Ovary (tissue), 9 donors: Measurements from ENCODE around the gene GTPBP1. TPM values are rescaled to one million over a fixed set of nuclear protein-coding genes. Genes with fewer than 3 reads are reported as not detected.

ENCODE experiments used
- DNase-seq, 5 donors: peaks; one replicate each; pipeline ENCODE4 v3.0.0-alpha.2; 2019 to 2020
- H3K27ac ChIP-seq, 2 donors: fragments of 200-600 bp; one replicate each; pipeline versions ENCODE4 v1.5.1 to v1.8.0; 2019 to 2022
- H3K27me3 ChIP-seq: fragments of 200-600 bp; one replicate; pipeline ENCODE4 v1.8.0; 2022
- H3K36me3 ChIP-seq: fragments of 200-600 bp; sonication (generic); one replicate; pipeline ENCODE4 v1.5.1; 2019
- H3K4me1 ChIP-seq: one replicate; pipeline ENCODE4 v1.8.1; 2013; ENCODE audit warnings: mild to moderate bottlenecking, moderate library complexity; ENCODE audit not compliant: insufficient read depth
- H3K4me3 ChIP-seq: fragments of 200-600 bp; sonication (generic); one replicate; pipeline ENCODE4 v1.5.1; 2017
- H3K9me3 ChIP-seq, 2 donors: fragments of 200-600 bp in 1 of 2; sonication (generic) in 1 of 2; one replicate each; pipeline versions ENCODE4 v1.5.1 to v1.8.1; 2013 to 2019; ENCODE audit warnings: mild to moderate bottlenecking in 1 of 2, moderate library complexity in 1 of 2
- CTCF ChIP-seq, 3 donors: fragments of 450-650 bp in 2 of 3; fragments of 200-600 bp in 1 of 3; IDR thresholded peaks; one replicate each; pipeline versions ENCODE4 v1.5.1 to v1.8.0; 2016 to 2022; ENCODE audit warnings: antibody characterized with exemption in 3 of 3, mild to moderate bottlenecking in 1 of 3
- EP300 ChIP-seq: sonication (generic); formaldehyde crosslinking; IDR thresholded peaks from one replicate; pipeline ENCODE4 v1.6.1; 2017; ENCODE audit warnings: antibody characterized with exemption
- POLR2A ChIP-seq: fragments of 450-650 bp; IDR thresholded peaks from one replicate; pipeline ENCODE4 v1.6.1; 2017; ENCODE audit warnings: antibody characterized with exemption, mild to moderate bottlenecking, moderate library complexity
- WGBS, 3 donors: extraction: QIAGEN DNeasy Blood & Tissue Kit in 1 of 3; methylation state at CpG; one replicate each; pipeline versions ENCODE4 v1.1.5 to v1.1.7; 2013 to 2017; 5-methylcytosine and 5-hydroxymethylcytosine counted together
- intact Hi-C, 4 donors: fragments of 100-400 bp; cut with DNase I; formaldehyde crosslinking; loops; one replicate each; pipeline versions ENCODE4 v1.11.0 to v1.15.1; 2022 to 2023
- polyA plus RNA-seq, 2 donors: library from polyadenylated mRNA; stranded (reverse); fragments of 200-250 nt in 1 of 2; fragments of 350-450 nt in 1 of 2; fragmentation: Illumina TruSeq in 1 of 2; extraction: RNeasy Lipid Tissue Mini Kit (QIAGEN cat#74804) in 1 of 2; gene quantifications; one replicate each; pipeline ENCODE4 v1.2.3, GENCODE V29; 2013 to 2014
- total RNA-seq, 7 donors: library from RNA; depleted of rRNA in 2 of 7; stranded (reverse); fragments of >200 nt in 2 of 7; fragmentation: NEBNext Ultra II Directional in 3 of 7; extraction: Animal tissue kit (Norgen Biotek cat#: 25700) in 3 of 7; gene quantifications; one replicate each; pipeline versions ENCODE4 v1.1.0 to v1.2.4, GENCODE V29; 2016 to 2023
- donor health status: DM: no; HTN: no; CAD: no; lungs with moderate emphysema.
- donor health status: DM: no; HTN: no; CAD: no.
- donor health status: Bipolar disorder and iron deficiency.
- donor health status: DM: yes; HTN: yes; CAD: no.
- donor health status: DM: no; HTN: no; CAD: no.
- donor health status: DM: yes; HTN: yes; CAD: no.

Gene GTPBP1
- total and polyA plus RNA-seq, 9 donors: 16.9 to 71.3 (median 59.9) TPM

- WGBS, 3 donors: 8 to 10% (median 10%) methylated on average over 6 of the region's 6 CpGs
- peak in 1 of 5 donors; percentile 46 for DNase-seq
- no peaks in the 10 kb centered on the region for H3K27me3 ChIP-seq
- H3K9me3 ChIP-seq: no peaks in the 10 kb centered on the region
- TF ChIP-seq POLR2A: no peak
- no peak for TF ChIP-seq EP300
- TF ChIP-seq CTCF (IDR thresholded peaks at IDR 0.05): no peak
- peak overlapping the region; percentile 92 to 95 for H3K27ac ChIP-seq
- H3K4me1 ChIP-seq: peaks cover 14% of the 10 kb centered on the region
- intact Hi-C loops: loop anchor here in 1 of 4 donors (5.0 kb wide), 1 partner anchor 132 kb away; no protein-coding TSS in a partner anchor
- peak overlapping the region; percentile 97 for H3K4me3 ChIP-seq
- H3K36me3 ChIP-seq: no peaks in the 10 kb centered on the region
Observed at GRCh38 chr22:38699784-38700183, 6.0 kb upstream of the GTPBP1 start.

- intact Hi-C loops: no loop called here
- peak in 4 of 5 donors; percentile 69 to 85 (median 77) for DNase-seq
- 0 to 1% (median 0%) methylated on average over 50 to 57 of the region's 57 CpGs for WGBS, 3 donors
Observed at GRCh38 chr22:38700270-38700788, 5.4 kb upstream of the GTPBP1 start.

GRCh38 chr22:38700789-38701628 is 4.7 kb upstream of the GTPBP1 start, which contains the start of gene JOSD1:
JOSD1 (minus strand) TSS chr22:38700943; CDS start chr22:38699987, 956 bp downstream.
- H3K36me3 ChIP-seq: no peaks in the 10 kb centered on the region
- peak in 2 of 3 donors; percentile 35 to 49 for TF ChIP-seq CTCF (IDR thresholded peaks at IDR 0.05)
- peak; percentile 100 for TF ChIP-seq POLR2A
- peak; percentile 70 for TF ChIP-seq EP300
- no peaks in the 10 kb centered on the region for H3K27me3 ChIP-seq
- H3K4me3 ChIP-seq: peak within 1 kb of the TSS; percentile 97
- peak within 1 kb of the TSS; percentile 92 to 95 for H3K27ac ChIP-seq
- H3K9me3 ChIP-seq: no peaks in the 10 kb centered on the region
- peaks cover 14% of the 10 kb centered on the region for H3K4me1 ChIP-seq
- DNase-seq: peak; percentile 95 to 99 (median 98)
- intact Hi-C loops: no loop called here
- 0 to 1% (median 1%) methylated on average over 36 to 94 of the region's 94 CpGs for WGBS, 3 donors

More at GRCh38 chr22:38700270-38700788, 5.4 kb upstream of the GTPBP1 start:
- peak overlapping the region; percentile 92 to 95 for H3K27ac ChIP-seq
- H3K9me3 ChIP-seq: no peaks in the 10 kb centered on the region
- H3K4me1 ChIP-seq: peaks cover 14% of the 10 kb centered on the region
- peak overlapping the region; percentile 97 for H3K4me3 ChIP-seq
- H3K36me3 ChIP-seq: no peaks in the 10 kb centered on the region
- TF ChIP-seq CTCF (IDR thresholded peaks at IDR 0.05) (no peak), POLR2A (no peak)
- no peaks in the 10 kb centered on the region for H3K27me3 ChIP-seq

- no peak for TF ChIP-seq POLR2A
- no peak for TF ChIP-seq EP300
- TF ChIP-seq CTCF (IDR thresholded peaks at IDR 0.05): no peak
- H3K4me1 ChIP-seq: peaks cover 8% of the 10 kb centered on the region
- H3K9me3 ChIP-seq: no peaks in the 10 kb centered on the region
- no peaks in the 10 kb centered on the region for H3K36me3 ChIP-seq
- H3K27me3 ChIP-seq: no peaks in the 10 kb centered on the region
- WGBS, 3 donors: 18 to 24% (median 20%) methylated on average over 10 of the region's 10 CpGs
- peak overlapping the region; percentile 25 for H3K4me3 ChIP-seq
- no peak for DNase-seq
- intact Hi-C loops: no loop called here
- peak overlapping the region; percentile 49 to 74 for H3K27ac ChIP-seq
Observed at GRCh38 chr22:38704654-38705234, 1.0 kb upstream of the GTPBP1 start.
